ENCODE data around the gene KCNAB2. TPM values are rescaled to one million over a fixed set of nuclear protein-coding genes. Genes with fewer than 3 reads are reported as not detected.

KCNAB2 gene
- total RNA-seq, 1 experiment from 2014 or later, result 4.7 TPM

GRCh38 chr1:6083385-6083784 is 37.7 kb downstream of the KCNAB2 start:
- no peaks in the 10 kb centered on the region for H3K4me1 Mint-ChIP-seq (ENCODE audit: low read depth, unreplicated experiment)
- intact Hi-C loops (cut with micrococcal nuclease; ENCODE audit: unreplicated experiment), result no loop called here
- no peaks in the 10 kb centered on the region for H3K9me3 Mint-ChIP-seq (ENCODE audit: low read depth, unreplicated experiment)
- H3K27ac Mint-ChIP-seq (ENCODE audit: unreplicated experiment), result no peak overlapping the region
- CTCF ChIA-PET, result no interaction called here
- no peaks in the 10 kb centered on the region for H3K36me3 Mint-ChIP-seq (ENCODE audit: insufficient read depth, unreplicated experiment)
- no peak for DNase-seq
- no peak overlapping the region for H3K4me3 Mint-ChIP-seq (ENCODE audit: low read depth, unreplicated experiment)
- peaks cover 50% of the 10 kb centered on the region for H3K27me3 Mint-ChIP-seq (ENCODE audit: unreplicated experiment)
- TF ChIP-seq CTCF (IDR thresholded peaks at IDR 0.05; ENCODE audit: unreplicated experiment), result no peak
- no TSS peak for BruUV-seq (replicated peaks)

- intact Hi-C loops (cut with micrococcal nuclease; ENCODE audit: unreplicated experiment), result no loop called here
Measured at GRCh38 chr1:6083801-6084446, 38.2 kb downstream of the KCNAB2 start.

GRCh38 chr1:6084781-6085495 is 39.2 kb downstream of the KCNAB2 start:
- Mint-ChIP-seq H3K27me3 (ENCODE audit: unreplicated experiment) (peaks cover 34% of the 10 kb centered on the region), H3K27ac (ENCODE audit: unreplicated experiment) (no peak overlapping the region), H3K9me3 (ENCODE audit: low read depth, unreplicated experiment) (no peaks in the 10 kb centered on the region), H3K4me3 (ENCODE audit: low read depth, unreplicated experiment) (no peak overlapping the region), H3K36me3 (ENCODE audit: insufficient read depth, unreplicated experiment) (no peaks in the 10 kb centered on the region), H3K4me1 (ENCODE audit: low read depth, unreplicated experiment) (no peaks in the 10 kb centered on the region)
- BruUV-seq (replicated peaks), result no TSS peak
- CTCF ChIA-PET, result no interaction called here
- intact Hi-C loops (cut with micrococcal nuclease; ENCODE audit: unreplicated experiment), result no loop called here
- DNase-seq, result no peak
- TF ChIP-seq CTCF (IDR thresholded peaks at IDR 0.05; ENCODE audit: unreplicated experiment), result no peak

More at GRCh38 chr1:6083801-6084446, 38.2 kb downstream of the KCNAB2 start:
- H3K36me3 Mint-ChIP-seq (ENCODE audit: insufficient read depth, unreplicated experiment), result no peaks in the 10 kb centered on the region
- TF ChIP-seq CTCF (IDR thresholded peaks at IDR 0.05; ENCODE audit: unreplicated experiment), result no peak
- CTCF ChIA-PET, result no interaction called here
- no peak overlapping the region for H3K4me3 Mint-ChIP-seq (ENCODE audit: low read depth, unreplicated experiment)
- H3K27me3 Mint-ChIP-seq (ENCODE audit: unreplicated experiment), result peaks cover 45% of the 10 kb centered on the region
- no peaks in the 10 kb centered on the region for H3K4me1 Mint-ChIP-seq (ENCODE audit: low read depth, unreplicated experiment)
- no TSS peak for BruUV-seq (replicated peaks)
- no peak for DNase-seq
- no peak overlapping the region for H3K27ac Mint-ChIP-seq (ENCODE audit: unreplicated experiment)
- no peaks in the 10 kb centered on the region for H3K9me3 Mint-ChIP-seq (ENCODE audit: low read depth, unreplicated experiment)

- DNase-seq, result no peak
- CTCF ChIA-PET, result no interaction called here
- no peak overlapping the region for H3K27ac Mint-ChIP-seq (ENCODE audit: unreplicated experiment)
- H3K36me3 Mint-ChIP-seq (ENCODE audit: insufficient read depth, unreplicated experiment), result no peaks in the 10 kb centered on the region
- no peaks in the 10 kb centered on the region for H3K9me3 Mint-ChIP-seq (ENCODE audit: low read depth, unreplicated experiment)
- no TSS peak for BruUV-seq (replicated peaks)
- peaks cover 36% of the 10 kb centered on the region for H3K27me3 Mint-ChIP-seq (ENCODE audit: unreplicated experiment)
- TF ChIP-seq CTCF (IDR thresholded peaks at IDR 0.05; ENCODE audit: unreplicated experiment), result no peak
- no peak overlapping the region for H3K4me3 Mint-ChIP-seq (ENCODE audit: low read depth, unreplicated experiment)
- intact Hi-C loops (cut with micrococcal nuclease; ENCODE audit: unreplicated experiment), result no loop called here
- no peaks in the 10 kb centered on the region for H3K4me1 Mint-ChIP-seq (ENCODE audit: low read depth, unreplicated experiment)
Measured at GRCh38 chr1:6085666-6086065, 40.0 kb downstream of the KCNAB2 start.
